GM19397 (cell line): ENCODE data around the gene TUBB4A.

ENCODE experiments used
- ATAC-seq: cut with Tn5 transposase; IDR thresholded peaks from one replicate; pipeline ENCODE4 v1.9.1; 2021; ENCODE audit warnings: mild to moderate bottlenecking, moderate library complexity; ENCODE audit not compliant: unreplicated experiment

TUBB4A gene

GRCh38 chr19:6446452-6446851 is 55.7 kb downstream of the TUBB4A start:
- ATAC-seq = no peak
